HG03139 (cell line): Measurements from ENCODE around the gene LRRC8E.

Experiments used
- ATAC-seq: cut with Tn5 transposase; IDR thresholded peaks from one replicate; pipeline ENCODE4 v1.9.1; 2021; ENCODE audit not compliant: unreplicated experiment

Gene LRRC8E

DNA sequence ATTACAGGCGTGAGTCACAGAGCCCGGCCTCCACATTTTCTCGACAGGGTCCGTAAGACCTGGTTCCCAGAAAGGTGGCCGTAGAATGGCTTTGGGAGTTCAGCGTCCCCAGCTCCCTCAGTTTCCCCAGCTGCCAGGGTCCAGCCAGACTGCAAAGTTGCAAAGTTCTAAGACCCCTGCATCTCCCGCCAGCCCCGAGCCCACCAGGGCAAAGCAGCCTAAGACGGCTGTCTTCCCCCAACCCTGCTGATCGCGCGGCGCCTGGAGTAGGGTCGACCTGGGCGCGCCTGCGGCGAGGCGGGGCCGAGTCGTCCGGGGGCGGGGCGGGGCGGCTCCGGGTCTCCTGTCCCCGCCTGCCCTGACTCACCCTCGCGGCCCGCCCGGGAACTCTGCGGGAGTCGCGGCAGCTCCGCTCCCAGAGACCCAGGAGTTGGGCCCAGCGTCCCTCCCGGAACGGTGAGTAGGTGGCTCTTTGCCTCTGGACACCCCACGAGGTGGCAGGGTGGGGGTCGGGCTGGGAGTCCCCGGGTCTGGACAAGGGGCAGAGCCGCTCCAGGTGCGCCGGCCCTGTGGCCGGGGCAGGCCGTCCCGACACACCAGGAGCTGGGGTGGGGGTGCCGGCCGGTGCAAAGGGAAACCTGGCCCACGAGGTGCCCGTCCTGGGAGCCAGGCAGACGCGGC, at the start of gene LRRC8E:
TSS of gene LRRC8E (plus strand) at position 366 of the 681 bp plus-strand sequence. CDS start 7,094 bp downstream, outside the sequence.
- no peak for ATAC-seq

DNA sequence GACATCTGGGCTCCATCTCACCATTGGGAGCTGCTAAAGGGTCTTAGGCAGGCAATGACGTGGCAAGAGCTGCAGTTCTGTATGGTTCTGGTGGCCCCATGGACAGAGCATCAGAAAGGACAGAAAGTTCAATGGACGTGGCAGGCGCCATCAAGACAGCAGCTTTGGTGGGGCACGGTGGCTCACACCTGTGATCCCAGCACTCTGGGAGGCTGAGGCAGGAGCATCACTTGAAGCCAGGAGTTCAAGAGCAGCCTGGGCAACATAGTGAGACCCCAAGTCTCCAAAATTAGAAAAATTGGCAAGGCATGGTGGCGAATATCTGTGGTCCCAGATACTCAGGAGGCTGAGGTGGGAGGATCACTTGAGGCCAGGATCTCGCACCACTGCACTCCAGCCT, 48.8 kb upstream of the LRRC8E start:
- no peak for ATAC-seq

DNA sequence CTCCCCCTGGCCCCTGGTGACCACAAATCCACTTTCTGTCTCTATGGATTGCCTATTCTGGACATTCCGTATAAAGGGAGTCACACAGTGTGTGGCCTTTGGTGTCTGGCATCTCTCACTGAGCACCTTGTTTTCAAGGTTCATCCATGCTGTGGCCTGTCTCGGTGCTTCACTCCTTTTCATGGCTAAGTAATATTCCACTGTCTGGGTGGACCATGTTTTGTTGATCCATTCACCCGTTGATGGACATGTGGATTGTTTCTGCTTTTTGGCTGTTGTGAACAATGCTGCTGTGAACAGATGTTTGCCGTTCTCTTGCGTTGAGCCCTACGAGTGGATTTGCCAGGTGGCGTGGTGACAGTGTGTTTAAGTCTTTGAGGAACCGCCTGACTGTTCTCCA, 47.7 kb upstream of the LRRC8E start:
- ATAC-seq: no peak

DNA sequence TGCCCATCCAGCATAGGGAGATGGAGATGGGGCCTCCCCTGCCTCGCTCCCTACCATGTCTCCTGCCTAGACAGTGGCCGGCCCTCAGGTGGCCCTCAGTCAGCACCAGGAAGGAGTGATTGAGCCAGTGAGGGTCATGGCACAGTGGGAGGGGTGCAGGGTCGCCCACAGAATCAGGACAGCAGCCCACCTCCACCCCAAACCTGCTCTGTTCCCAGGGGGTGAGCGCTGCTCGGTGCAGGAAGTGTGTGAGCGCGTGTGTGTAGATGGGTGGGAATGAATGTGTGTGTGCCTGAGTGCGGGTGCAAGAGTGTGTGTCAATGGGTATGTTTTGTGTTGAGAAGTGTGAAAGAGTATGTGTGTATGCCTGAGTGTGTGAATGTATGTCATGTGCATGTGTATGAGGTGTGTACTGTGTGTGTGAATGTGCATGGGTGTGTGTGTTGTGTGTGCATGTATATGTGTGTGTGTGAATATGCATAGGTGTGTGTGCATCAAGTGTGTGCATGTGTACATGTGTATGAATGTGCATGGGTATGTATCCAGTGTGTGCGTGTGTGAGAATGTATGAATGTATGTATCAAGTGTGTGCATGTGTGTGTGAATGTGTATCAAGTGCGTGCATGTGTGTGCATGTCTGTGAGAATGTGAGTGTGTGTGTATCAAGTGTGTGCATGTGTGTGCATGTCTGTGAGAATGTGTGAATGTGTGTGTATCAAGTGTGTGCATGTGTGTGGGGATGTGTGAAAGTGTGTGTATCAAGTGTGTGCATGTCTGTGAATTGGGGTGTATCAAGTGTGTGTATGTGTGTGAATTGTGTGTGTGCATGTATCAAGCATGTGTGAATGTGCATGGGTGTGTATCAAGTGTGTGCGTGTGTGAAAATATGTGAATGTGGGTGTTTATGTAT, 46.3 kb upstream of the LRRC8E start:
- no peak for ATAC-seq

DNA sequence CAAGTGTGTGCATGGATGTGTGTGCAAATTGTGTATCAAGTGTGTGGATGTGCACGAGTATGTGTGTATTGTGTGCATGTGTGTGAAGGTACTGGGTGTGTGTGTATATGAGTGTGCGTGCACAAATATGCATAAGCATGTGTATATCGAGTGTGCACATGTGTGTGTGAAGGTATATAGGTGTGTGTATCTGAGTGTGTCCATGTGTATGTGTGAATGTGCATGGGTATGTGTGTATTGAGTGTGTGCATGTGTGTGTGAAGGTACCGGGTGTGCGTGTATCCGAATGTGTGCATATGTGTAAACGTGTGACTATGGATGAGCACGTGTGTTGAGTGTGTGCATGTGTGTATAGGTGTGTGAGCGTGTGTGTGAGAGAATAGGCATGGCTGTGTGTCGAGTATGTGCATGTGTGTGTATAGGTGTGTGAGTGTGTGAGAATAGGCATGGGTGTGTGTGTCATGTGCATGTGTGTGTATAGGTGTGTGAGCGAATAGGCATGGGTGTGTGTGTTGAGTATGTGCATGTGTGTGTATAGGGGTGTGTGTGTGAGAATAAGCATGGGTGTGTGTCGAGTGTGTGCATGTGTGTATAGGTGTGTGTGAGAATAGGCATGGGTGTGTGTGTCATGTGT, 45.5 kb upstream of the LRRC8E start:
- ATAC-seq: no peak

DNA sequence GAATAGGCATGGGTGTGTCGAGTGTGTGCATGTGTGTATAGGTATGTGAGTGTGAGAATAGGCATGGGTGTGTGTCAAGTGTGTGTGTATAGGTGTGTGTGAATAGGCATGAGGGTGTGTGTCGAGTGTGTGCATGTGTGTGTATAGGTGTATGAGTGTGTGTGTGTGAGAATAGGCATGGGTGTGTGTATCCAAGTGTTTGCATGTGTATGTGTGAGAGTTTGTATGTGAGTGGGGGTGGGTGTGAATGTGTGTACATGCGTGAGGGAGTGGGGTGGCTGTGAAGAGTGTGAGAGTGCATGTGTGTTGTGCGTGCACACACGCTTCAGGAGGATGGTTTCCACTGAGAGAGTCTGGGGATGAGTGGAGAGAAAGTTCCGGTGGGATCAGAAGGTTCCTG, 44.8 kb upstream of the LRRC8E start:
- ATAC-seq: no peak

DNA sequence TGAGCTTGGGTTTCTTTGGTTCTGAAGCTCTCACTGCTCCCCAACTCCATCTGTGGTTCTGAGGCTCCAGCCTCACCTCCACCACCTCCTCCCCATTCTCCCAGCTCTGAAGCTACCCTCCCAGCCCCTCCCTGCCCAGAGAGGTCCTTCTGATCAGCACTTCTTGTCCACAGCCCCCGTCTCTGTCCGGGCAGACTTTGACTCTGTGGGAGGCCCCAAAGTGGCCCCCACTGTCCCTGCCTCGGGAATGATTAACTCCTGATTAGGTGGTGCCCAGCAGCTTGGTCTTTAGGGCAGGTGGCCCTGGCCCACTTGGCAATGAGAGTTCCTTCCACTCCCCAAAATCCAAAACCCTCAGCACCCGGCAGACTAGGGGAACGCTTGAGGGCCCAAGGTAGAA, 43.9 kb upstream of the LRRC8E start:
- ATAC-seq: no peak

DNA sequence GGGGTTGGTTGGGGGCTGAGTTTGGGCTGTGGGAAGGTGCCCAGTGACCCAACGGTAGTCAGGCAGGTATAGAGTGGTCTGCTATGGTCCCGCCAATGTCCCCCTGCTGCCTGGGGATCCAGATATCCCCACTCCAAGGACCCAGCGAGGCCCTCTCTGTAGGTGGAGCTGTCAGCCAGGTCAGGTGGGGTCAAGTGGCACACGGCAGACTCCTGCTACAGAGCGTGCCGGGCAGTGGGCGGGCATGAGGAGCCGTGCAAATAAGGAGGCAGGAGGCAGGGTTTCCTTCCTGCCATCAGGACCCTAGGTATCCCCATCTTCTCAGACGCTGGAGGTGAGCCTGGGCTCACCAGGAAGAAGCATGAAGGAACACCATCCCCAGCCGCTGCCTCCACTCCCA, 43.4 kb upstream of the LRRC8E start:
- no peak for ATAC-seq

DNA sequence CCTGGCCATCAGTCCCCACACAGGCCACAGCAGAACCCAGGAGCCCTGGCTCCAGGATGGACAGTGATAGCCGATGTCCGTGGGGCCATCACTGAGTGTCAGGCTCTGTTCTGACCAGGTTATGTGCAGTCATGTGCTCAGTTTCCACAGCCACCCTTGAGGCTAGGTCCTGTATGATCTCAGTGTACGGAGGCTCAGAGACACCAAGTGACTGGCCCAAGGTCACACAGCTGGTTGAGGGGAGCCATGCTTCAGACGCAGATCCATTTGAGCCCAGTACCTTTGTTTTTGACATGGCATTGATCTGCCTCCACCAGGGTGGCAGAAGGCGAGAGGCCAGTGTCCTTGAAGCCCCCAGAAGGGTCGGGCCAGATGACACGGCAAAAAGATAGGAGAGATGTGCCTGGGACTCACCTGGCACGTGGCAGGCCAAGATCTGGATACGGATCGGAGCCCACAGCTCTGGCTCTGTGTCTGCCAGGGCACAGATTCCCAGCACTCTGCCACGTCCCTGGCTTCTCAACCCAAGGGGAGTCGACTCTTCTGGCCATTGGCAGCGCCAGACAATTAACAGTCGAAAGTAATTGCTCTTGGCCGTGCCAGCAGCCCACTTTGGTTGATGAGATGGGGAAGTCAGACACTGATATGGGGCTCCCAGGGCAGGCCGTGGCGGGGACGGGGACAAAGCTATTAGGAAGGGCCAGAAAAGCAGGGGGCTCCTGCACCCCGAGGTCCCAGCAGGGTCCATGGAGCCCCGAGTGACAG, 42.7 kb upstream of the LRRC8E start:
- no peak for ATAC-seq

DNA sequence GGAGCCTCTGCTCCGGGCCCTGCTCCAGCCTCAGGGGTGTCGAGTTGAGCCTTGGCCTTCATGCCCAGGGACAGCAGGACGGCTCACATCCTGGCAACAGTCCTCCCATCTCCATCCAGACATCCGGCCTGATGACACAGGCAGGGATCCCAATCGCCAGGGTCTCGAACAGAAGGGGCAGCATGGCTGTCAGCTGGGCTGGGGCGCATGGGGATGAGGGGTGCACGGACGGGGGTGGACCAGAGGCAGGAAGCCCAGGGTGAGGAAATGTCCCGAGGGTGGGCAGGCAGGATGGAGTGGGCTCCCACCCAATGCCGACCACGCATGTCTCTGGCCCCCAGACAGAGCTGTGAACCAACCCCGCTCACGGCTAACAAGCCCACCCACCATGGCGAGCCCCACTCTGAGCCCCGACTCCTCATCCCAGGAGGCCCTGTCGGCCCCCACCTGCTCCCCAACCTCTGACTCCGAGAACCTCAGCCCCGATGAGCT, 42.1 kb upstream of the LRRC8E start:
- ATAC-seq: no peak

DNA sequence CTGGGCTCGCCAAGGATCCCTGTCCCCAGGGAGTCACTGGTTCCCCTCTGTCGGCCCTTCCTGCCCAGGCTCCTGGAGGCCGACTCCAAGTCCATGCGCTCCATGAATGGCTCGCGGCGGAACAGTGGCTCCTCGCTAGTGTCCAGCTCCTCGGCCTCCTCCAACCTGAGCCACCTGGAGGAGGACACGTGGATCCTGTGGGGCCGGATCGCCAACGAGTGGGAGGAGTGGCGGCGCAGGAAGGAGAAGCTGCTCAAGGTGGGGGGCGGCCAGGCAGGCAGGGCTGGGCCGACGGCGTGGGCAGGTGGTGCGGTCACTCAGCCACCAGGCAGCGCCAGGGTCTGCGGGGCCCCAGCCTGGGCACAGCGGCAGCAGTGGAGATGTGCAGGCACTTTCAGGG, 40.6 kb upstream of the LRRC8E start:
- no peak for ATAC-seq

DNA sequence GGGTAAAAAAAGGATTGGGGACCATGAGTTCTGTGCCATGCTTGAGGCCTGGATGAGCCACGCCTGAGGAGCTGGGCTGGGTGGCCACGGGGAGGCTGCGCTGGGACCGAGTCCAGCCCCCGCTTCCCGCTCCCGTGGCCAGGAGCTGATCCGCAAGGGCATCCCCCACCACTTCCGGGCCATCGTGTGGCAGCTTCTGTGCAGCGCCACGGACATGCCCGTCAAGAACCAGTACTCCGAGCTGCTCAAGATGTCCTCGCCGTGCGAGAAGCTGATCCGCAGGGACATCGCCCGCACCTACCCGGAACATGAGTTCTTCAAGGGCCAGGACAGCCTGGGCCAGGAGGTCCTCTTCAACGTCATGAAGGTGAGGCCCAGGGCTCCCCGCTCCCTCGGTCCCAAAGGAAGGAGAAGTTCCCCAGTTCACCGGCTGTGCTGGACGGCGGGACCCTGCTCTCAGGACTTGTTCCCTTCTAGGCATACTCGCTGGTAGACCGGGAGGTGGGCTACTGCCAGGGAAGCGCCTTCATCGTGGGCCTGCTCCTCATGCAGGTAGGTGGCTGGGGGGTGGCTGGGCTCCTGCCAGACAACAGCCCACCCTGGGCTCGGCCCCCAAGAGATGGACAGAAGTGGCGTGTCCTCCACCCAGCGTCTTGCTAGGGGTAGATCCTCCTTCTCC, 39.4 kb upstream of the LRRC8E start:
- no peak for ATAC-seq

DNA sequence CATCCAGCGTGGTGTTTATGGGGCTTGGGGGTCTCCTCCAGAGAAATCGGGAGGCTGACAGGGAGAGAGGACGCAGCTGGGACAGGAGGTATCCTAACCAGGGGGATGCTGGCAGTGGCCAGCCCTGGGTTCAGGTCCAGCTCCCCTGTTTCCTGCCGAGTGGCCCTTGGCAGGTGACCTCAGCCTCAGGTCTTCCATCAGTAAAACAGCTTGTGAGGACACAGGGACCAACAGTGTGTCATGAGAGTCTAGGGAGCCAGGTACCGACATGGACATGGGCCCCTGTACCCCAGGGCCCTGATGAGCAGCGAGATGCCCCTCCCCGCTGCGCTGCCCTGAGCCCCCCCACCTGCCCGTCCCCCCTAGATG, 38.7 kb upstream of the LRRC8E start:
- no peak for ATAC-seq

DNA sequence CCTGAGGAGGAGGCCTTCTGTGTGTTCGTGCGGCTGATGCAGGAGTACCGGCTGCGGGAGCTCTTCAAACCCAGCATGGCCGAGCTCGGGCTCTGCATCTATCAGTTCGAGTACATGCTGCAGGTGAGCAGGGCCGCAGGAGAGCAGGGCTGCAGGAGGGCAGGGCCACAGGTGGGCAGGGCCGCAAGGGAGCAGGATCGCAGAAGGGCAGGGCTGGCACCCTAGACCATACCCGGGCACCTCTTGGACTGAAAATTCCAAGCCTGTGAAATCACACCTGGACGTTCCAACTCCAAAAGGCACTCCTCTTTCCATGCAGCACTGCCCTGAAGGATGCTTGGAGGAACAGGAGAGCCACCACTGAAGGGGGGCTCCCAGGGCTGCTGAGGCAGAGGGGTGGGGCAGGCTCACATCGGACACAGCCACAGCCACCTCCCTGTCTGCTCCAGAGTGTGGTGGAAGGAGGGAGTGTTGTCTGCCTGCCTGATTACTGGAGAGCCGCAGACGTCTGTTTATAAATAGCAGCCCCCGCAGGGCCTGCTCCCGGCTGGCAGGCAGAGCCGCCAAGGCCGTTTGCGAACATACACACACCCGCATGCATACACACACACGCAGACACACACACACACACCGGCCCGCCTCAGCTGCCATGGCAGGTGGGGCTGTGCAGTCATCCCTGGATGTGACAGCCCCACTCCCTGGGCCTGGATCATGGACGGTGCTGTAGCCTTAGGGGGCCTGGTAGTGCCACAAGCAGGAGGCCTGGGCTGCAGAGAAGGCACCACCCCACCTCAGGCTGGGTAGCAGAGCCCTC, 38.1 kb upstream of the LRRC8E start:
- ATAC-seq: no peak

DNA sequence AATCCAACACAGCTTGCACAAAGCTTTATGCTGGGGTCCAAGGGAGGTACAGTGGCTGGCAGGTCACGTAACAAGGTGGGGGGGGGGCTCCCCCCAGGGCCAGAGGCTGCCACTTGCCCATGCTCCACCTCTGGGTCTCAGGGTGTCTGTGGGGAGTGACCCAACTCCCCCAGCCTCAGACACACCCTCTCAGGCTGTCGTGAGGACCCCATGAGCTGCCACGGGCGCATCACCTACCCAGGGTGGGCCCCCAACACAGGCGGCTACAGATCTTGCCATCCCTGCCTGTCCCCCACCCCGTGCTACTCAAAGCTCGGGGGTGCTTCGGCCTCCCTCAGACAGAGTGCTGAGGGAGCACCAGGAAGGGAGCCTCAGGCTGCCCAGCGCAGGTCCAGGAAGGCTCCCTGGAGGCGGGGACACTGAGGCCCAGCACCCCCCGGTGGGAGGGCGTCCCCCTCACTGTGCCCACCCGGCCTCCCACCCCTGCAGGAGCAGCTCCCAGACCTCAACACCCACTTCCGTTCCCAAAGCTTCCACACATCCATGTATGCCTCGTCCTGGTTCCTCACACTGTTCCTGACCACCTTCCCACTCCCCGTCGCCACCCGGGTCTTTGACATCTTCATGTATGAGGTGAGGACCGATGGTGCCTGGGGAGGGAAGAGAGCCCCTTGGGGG, 37.2 kb upstream of the LRRC8E start:
- ATAC-seq: no peak

DNA sequence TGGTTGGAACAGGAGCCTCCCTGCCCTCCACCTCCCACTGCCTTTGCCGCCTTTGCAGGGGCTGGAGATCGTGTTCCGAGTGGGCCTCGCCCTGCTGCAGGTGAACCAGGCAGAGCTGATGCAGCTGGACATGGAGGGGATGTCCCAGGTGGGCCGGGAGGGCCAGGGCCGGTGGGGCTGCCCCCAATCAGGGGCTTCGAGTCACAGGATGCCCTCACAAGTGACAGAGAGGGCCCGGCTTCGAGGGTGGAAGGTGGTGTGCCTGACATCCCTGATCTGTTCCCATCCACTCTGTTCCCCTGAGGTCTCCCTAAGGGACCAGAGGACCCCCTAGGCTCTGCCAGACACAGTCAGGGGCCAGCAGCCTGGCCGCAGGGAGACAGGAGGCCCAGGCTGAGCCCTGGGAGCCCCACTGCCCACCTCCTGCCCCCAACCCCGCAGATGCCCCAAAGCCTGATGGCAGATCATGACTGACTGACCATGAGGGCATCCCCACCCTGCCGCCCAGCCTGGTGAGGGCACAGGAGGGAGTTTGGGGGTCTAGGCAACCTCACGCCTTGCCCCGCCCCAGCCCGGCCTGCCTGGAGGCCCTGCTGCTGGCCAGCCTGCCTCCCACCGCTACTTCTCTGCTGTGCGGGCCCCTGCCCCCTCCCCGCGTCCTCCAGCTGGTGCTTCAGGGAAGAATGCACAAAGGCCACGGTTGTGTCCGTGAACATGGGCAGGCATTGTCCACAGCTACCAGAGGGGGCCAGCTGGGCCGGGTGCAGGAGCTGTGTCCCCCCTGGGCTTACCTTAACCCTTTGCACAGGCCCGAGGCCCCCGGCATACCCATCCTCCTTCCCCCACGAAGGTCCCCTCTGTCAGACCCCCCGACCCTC, 36.4 kb upstream of the LRRC8E start:
- ATAC-seq: no peak

DNA sequence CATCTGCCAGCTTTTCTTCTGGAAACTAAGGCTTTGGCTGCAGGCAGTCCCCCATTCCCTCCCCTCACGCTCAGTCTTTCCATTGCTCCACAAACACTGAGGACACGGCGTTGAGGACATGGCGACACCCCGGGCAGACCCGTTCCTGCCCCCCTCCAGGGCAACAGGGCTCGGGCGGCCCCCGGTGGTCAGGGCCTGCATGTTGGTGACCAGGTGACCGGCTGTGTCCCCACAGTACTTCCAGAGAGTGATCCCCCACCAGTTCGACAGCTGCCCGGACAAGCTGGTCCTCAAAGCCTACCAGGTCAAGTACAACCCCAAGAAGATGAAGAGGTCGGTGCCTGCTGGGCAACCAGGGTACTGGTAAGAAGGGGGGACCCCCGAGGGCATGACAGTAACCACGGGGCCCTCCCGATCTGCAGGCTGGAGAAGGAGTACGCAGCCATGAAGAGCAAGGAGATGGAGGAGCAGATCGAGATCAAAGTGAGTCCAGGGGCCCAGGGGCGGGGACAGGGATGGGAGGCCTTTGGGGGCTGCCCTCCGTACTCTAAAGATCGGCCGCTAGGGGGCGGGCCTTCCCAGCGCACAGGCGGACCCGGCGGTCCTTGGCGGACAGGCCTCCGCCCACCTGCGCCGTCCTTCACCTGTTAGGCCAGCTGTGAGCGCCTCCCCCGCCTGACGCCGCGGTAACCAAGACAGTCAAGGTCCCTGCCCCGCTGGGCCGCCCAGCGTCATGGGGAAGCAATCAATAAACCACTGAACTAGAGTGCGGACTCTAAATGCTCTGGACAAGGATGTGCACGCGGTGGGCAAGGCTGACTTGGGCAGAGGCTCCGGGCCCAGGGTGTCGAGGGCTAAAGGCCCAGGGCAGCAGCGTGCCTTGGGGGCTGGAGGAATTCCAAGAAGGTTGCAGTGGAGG, 35.2 kb upstream of the LRRC8E start:
- no peak for ATAC-seq
